GM21576 (cell line): Measurements from ENCODE around the gene DAP3.
"Not testable (repeated sequence)": the region's sequence is repeated elsewhere in the genome, so short reads cannot be mapped to it uniquely, and the experiment has no call there.

Experiments
- ATAC-seq: cut with Tn5 transposase; IDR thresholded peaks from one replicate; pipeline ENCODE4 v1.9.1; 2021; ENCODE audit warnings: mild to moderate bottlenecking, moderate library complexity; ENCODE audit not compliant: unreplicated experiment

Gene DAP3

DNA sequence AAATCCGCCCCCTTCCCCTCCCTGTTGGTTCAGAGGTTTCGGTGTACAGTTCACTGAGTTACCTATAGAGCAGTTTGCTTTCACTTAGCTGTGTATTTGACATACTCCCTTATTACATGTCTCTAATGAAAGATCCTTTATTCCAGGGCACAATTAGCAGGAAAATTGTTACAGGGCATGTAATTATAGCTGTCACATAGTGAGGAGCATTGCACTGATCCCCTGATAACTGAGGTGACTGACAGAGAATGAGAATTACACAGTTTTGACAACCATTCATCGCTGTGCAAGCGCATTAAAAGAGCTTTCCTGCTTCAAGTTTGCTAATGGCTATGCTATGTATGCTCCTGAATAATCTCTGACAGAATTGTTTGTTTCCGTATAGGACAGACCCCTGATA, 26.9 kb downstream of the DAP3 start:
- ATAC-seq: no peak

DNA sequence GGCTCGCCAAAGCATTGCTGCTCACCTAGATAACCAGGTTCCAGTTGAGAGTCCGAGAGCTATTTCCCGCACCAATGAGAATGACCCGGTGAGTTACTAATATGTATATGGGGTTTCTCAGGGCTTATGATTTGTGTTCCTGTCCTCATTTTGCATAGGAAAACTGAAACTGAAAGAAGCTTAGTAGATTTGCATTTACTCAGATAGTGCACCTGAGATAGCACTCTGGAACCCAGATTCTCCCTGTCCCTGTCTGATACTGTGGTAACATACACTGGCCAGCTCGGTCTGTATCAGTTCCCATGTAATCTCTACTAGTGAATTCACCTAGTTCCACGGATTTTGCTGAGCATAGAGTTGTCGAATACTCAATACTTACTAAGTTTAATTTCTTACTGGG, 28.1 kb downstream of the DAP3 start:
- ATAC-seq: no peak

DNA sequence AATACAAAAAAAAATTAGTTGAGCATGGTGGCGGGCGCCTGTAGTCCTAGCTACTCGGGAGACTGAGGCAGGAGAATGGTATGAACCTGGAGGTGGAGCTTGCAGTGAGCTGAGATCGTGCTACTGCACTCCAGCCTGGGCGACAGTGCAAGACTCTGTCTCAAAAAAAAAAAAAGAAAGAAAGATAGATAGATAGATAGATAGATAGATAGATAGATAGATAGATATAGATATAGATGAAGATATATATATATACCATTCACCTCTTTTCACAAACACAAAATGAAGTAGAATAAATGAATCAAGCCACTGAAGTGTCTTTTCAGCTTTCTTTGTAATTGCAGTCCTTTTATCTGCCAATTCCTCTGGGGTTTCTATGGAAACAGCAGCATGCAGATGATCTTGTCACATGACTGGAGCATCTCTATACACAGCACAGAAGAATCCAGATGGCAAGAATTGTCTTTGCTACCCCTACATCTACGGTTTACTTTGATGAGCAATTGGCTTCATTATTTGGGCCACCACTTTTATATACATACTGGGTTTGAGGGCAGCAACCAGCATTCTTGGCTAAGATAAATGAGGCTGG, 29.7 kb downstream of the DAP3 start:
- not testable (repeated sequence) for ATAC-seq

DNA sequence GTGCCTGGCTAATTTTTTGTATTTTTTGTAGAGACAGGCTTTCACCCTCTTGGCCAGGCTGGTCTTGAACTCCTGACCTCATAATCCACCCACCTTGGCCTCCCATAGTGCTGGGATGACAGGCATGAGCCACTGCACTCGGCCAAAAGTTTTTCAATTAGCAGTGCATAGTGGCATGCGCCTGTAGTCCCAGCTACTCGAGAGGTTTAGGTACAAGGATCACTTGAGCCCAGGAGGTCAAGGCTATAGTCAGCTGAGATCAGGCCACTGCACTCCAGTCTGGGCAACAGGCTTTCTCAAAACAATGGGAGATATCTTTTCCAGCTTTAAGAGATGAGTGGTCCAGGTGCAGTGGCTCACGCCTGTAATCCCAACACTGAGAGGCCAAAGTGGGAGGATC, 30.8 kb downstream of the DAP3 start:
- ATAC-seq: no peak

DNA sequence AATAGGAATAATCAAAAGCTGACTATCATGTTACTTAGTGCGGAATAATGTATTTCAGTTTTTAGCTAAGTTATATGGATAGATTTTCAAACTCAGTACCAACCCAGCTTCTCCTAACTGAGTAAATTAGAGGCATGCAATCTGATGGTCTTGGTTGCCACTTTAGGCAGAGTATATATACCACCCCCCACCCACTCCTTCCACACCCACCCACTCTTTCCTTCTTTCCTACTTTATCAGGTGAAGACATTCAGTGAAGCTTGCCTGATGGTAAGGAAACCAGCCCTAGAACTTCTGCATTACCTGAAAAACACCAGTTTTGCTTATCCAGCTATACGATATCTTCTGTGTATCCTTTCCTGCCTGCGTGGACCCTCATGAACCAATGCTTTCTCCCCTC, 36.3 kb downstream of the DAP3 start:
- no peak for ATAC-seq

DNA sequence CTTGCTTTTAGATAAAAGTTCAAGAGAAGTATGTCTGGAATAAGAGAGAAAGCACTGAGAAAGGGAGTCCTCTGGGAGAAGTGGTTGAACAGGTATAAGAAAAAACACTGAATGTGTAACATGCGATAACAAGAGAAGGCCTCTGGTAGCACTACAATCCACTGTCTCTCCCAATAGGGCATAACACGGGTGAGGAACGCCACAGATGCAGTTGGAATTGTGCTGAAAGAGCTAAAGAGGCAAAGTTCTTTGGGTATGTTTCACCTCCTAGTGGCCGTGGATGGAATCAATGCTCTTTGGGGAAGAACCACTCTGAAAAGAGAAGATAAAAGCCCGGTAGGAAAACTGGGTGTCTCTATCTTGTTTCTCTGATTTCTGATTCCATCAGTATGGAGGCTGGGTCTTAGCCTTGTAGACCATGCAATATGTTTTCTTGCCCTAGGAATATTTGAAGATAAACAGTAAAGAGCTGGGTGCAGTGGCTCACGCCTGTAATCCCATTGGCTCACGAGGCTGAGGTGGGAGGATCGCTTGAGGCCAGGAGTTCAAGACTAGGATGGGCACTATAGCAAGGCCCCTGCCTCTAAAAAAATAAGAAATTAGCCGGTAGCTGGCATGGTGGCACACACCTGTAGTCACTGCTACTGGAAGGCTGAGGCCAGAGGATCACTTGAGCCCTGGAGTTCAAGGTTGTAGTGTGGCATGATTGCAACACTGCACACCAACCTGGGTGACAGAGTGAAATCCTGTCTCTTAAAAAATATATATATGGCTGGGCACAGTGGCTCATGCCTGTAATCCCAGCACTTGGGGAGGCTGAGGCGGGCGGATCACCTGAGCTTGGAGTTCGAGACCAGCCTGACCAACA, 40.4 kb downstream of the DAP3 start:
- ATAC-seq: no peak

DNA sequence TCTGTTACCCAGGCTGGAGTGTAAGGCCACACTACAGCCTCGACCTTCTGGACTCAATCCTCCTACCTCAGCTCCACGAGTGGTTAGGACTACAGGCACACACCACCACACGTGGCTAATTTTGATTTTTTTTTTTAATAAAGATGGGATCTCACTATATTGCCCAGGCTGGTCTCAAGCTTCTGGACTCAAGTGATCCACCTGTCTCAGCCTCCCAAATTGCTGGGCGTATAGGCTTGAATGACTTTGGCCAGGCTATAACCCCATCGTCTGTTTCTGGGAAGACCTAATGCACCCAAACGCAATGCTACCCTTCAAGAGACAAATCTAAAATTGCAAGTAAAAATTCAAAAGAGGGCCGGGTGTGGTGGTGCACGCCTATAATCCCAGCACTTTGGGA, 52.1 kb downstream of the DAP3 start:
- no peak for ATAC-seq

DNA sequence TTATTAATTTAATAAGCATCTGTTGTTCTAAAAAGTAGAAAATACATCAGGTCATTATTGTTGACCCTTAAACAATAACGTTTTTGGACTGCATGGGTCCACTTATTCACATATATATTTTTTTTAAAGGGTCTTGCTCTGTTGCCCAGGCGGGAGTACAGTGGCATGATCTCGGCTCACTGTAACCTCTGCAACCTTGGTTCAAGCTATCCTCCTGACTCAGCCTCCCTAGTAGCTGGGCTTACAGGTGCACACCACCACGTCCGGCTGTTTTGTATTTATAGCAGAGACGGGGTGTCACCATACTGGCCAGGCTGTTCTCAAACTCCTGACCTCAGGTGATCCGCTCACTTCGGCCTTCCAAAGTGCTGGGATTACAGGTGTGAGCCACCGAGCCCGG, 53.0 kb downstream of the DAP3 start:
- no peak for ATAC-seq

DNA sequence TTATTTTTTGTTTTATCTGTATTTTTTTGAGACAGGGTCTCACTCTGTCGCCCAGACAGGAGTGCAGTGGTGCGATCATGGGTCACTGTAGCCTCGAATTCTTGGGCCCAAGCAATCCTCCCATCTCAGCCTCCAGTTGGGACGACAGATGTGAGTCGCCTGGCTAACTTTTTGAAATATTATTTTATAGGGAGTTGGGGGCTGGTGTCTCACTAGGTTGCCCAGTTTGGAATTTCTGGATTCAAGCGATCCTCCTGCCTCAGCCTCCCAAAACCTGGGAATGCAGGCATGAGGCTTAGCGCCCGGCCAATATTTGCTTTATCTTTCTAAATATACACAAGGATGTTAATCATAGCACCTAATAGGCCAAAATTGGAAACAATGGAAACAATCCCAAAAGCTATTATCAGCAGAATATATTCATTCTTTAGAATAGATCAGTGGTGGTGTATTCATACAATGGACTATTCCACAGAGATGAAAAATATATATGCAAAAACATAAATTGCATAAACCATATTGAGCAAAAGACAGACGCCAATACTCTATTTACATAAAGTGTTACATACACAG, 55.9 kb downstream of the DAP3 start:
- ATAC-seq: no peak

DNA sequence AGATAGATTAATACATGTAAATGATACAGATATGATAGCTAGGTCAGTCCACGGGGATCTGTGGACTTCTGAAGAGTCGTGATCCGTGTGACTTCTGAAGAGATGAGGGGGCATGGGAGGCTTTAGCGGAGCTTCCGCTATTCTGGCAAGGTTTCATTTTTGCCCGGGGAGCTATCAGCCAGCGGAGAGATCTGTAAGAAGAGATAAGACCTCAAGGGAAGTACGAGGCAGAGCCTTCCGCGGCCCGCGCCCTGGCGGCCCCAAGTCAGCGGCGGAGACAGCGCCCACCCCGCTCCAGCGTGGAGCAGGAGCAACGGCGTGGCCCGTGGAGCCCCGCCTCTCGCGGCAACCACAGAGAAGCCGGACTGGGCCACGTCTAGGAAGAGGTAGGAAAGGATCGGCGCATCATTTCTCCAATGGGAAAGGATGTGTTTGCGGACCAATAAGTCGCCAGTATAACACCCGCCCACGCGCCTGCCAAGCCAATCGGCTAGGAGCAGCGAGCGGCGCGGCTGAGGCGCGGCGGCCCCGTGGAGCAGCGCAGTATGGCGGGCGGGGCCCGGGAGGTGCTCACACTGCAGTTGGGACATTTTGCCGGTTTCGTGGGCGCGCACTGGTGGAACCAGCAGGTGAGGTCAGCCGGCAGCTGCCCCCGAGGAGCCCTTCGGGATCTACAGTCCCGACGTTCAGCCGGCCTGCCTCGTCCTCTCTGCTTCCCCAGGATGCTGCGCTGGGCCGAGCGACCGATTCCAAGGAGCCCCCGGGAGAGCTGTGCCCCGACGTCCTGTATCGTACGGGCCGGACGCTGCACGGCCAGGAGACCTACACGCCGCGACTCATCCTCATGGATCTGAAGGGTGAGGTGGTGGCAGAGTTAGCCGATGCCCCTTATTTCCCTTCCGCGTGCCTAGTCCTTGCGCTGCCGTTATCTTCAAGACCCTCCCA, 56.7 kb downstream of the DAP3 start:
- peak; percentile 83 for ATAC-seq

DNA sequence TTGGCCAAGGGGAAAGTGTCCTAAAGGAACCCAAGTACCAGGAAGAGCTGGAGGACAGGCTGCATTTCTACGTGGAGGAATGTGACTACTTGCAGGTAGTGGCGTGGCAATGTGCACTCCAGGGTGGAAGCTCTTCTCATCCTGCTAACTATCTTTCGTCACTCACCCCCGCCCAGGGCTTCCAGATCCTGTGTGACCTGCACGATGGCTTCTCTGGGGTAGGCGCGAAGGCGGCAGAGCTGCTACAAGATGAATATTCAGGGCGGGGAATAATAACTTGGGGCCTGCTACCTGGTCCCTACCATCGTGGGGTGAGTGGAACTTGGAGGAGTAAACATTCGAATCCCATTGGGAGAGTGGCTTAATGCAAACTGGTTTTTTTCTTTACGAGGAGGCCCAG, 58.7 kb downstream of the DAP3 start:
- ATAC-seq: not testable (repeated sequence)

DNA sequence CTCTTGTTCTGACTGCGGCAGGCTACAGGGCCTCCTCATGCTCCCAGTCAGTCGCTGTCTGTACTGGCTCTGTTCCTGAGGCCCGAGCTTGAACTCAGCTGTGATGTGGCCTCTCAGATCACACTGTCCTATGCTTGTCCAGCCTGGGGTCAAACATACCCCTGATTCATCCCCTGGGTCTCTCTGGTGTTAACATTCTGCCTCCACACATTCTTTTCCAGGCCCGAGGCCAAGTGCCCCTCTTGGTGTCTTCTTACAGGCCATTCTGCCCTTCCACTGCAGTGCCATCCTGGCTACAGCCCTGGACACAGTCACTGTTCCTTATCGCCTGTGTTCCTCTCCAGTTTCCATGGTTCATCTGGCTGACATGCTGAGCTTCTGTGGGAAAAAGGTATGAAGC, 59.2 kb downstream of the DAP3 start:
- not testable (repeated sequence) for ATAC-seq

DNA sequence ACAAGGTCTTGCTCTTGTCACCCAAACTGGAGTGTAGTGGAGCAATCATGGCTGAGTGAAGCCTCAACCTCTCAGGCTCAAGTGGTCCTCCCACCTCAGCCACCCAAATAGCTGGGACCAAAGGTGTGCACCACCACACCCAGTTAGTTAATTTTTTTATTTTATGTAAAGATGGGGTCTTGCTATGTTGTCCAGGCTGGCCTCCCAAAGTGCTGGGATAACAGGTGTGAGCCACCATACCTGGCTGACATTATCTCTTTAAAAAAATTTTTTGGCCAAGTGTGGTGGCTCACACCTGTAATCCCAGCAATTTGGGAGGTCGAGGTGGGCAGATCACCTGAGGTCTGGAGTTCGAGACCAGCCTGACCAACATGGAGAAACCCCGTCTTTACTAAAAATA, 70.1 kb downstream of the DAP3 start:
- not testable (repeated sequence) for ATAC-seq

DNA sequence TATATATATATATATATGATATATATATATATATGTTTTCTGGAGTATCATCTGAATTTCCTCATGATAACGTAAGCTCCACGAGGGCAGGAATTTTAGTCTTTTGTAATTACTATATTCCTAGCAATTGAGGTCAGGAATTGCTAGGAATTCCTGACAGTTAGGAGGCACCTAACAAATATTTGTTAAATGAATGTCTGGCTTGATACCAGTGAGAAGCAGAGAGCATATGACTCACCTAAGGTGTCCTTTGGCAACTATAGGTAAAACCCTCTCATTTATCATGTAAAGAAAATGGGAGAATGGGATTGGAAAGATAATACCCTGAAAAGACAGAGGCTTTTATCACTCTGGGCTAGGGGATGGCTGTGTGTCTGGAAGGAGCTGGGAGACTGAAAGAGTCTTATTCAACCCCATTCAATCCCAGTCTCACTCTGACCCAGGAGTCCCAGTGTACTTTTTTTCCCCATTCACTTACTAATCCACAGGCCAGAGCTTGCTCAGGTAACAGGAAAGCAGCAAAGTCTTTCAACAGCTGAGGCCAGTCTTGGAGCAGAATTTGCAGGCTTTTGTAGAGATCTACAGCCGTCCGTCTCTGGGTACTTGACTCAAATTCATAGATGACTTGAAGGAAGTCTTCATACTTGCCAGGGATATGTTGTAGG, 71.2 kb downstream of the DAP3 start:
- no peak for ATAC-seq

DNA sequence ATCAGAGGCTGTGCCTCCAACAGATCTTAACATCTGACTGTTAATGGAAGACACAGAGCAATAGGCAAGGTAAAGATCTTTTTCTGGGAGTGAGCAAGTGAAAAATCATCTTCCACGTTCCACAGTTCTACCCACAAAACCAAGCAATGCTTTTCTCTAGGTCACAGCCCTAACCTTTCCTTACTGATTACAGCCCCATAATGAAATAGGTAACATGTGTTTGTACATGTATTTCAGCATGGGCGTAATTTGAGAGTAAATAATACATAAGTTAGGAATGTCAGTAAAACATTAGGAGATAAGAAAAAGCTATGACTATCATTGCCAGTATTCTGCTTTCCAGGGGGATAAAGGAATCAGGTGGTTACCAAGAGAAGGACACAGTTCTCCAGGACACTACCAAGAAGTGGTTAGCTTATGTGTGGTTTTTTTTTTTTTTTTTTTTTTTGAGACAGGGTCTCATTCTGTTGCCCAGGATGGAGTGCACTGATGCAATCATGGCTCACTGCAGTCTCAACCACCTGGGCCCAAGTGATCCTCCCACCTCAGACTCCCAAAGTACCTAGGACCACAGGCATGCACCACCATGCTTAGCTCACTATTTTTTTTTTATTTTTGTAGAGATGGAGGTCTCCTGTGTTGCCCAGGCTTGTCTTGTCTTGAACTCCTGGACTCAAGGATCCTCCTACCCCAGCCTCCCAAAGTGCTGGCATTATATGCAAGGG, 72.0 kb downstream of the DAP3 start:
- ATAC-seq: no peak

DNA sequence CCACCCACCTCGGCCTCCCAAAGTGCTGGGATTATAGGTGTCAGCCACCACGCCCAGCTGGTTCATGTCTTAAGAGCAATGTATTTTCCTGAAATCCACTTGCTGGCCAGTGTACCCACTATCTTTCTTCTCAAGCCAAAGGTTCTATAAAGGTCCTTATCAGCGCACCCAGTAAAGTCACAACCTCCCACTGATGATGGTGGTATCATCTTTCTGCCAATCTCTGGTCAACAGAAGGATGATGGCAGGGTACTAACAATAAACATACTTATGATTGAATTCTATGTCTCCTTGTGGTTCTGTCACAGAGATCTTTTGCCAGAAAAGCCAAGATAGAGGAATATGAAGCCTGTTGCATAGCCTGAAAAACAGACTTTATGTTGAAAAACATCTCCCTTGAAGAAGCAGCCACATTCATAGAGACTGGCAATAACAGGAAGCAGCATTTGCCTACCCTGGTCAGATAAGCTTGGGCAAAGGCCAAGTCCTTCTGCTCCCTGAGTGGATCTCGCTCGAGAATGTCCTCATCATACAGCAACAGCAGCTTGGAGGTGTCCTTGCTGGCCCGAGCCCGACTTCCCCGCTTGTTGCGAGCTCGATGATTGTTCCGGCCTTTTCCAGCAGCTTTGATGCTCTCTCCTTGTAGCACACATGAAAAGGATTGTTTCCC, 73.0 kb downstream of the DAP3 start:
- no peak for ATAC-seq

DNA sequence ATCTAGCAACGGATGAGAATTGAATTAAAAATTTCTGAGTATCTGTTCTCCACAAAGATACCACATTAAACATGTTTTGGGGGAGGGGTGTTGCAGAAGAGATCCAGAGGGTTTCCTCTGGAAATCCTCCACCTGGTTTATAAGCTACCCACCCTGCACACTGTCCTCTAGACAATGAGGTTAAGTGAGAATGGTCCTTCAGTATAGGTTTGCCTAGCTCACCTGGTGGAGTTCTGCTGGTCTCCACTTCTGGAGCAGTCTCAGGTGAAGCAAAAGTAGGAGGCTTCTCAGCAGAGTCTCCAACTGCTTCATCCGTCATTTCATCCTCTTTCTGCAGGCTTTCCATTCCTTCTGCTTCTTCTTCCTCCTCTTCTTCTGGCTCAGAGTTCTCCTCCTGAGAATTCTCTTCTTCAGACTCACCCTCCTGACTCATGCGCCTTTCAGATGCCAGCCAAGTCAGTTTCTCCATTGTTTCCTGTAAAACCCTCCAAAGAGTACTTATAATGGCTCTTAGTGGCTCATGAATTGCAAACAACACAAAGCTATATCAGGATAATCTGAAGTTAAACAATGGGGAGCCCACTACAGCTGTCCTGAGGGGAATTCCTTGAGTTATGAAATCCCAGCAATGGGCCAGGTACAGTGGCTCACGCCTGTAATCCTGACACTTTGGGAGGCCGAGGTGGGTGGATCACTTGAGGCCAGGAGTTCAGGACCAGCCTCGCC, 74.4 kb downstream of the DAP3 start:
- ATAC-seq: not testable (repeated sequence)

DNA sequence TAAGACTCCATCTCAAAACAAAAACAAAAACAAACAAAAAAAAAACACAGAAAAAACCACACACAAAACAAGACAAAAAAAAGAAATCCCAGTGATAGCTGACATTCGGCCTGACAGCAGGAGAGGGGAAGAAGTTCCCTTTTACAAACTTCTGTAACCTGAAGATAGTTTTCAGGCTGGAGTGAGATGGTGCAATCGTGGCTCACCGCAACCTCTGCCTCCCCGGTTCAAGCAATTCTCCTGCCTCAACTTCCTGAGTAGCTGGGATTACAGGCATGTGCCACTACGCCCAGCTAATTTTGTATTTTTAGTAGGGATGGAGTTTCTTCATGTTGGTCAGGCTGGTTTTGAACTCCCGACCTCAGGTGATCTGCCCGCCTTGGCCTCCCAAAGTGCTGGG, 75.1 kb downstream of the DAP3 start:
- not testable (repeated sequence) for ATAC-seq
